Tibial artery (tissue), 4 donors: ENCODE data around the gene PASK.

ENCODE experiments used
- DNase-seq, 2 donors: peaks; one replicate each; pipeline ENCODE4 v3.0.0-alpha.2; 2019
- H3K27ac ChIP-seq, 2 donors: fragments of 200-600 bp; sonication (generic) in 1 of 2; 1 replicate in 1 of 2; 2 replicates in 1 of 2; pipeline ENCODE4 v1.5.1; 2018 to 2019; ENCODE audit warnings: mild to moderate bottlenecking in 1 of 2
- H3K27me3 ChIP-seq, 2 donors: fragments of 200-600 bp; sonication (generic) in 1 of 2; one replicate each; pipeline versions ENCODE4 v1.5.1 to v1.6.0; 2016 to 2019
- H3K36me3 ChIP-seq, 3 donors: fragments of 200-600 bp; sonication (generic) in 2 of 3; one replicate each; pipeline ENCODE4 v1.5.1; 2016 to 2019; ENCODE audit warnings: mild to moderate bottlenecking in 2 of 3
- H3K4me1 ChIP-seq, 4 donors: fragments of 200-600 bp; sonication (generic) in 2 of 4; 1 replicate in 3 of 4; 2 replicates in 1 of 4; pipeline ENCODE4 v1.5.1; 2016 to 2019
- H3K4me3 ChIP-seq, 2 donors: fragments of 200-600 bp; sonication (generic) in 1 of 2; 1 replicate in 1 of 2; 2 replicates in 1 of 2; pipeline ENCODE4 v1.5.1; 2018 to 2019; ENCODE audit warnings: mild to moderate bottlenecking in 2 of 2
- H3K9me3 ChIP-seq, 3 donors: fragments of 200-600 bp; sonication (generic) in 1 of 3; one replicate each; pipeline ENCODE4 v1.5.1; 2016 to 2019
- CTCF ChIP-seq, 2 experiments: fragments of 200-600 bp in 1 of 2; fragments of 450-650 bp in 1 of 2; IDR thresholded peaks; one replicate each; pipeline ENCODE4 v1.5.1; 2017 to 2019; ENCODE audit warnings: antibody characterized with exemption in 2 of 2, mild to moderate bottlenecking in 1 of 2, moderate library complexity in 1 of 2
- intact Hi-C: fragments of 100-400 bp; cut with DNase I; formaldehyde crosslinking; loops from one replicate; pipeline ENCODE4 v1.15.0; 2023; ENCODE audit warnings: low total_unique reads

Gene PASK

DNA sequence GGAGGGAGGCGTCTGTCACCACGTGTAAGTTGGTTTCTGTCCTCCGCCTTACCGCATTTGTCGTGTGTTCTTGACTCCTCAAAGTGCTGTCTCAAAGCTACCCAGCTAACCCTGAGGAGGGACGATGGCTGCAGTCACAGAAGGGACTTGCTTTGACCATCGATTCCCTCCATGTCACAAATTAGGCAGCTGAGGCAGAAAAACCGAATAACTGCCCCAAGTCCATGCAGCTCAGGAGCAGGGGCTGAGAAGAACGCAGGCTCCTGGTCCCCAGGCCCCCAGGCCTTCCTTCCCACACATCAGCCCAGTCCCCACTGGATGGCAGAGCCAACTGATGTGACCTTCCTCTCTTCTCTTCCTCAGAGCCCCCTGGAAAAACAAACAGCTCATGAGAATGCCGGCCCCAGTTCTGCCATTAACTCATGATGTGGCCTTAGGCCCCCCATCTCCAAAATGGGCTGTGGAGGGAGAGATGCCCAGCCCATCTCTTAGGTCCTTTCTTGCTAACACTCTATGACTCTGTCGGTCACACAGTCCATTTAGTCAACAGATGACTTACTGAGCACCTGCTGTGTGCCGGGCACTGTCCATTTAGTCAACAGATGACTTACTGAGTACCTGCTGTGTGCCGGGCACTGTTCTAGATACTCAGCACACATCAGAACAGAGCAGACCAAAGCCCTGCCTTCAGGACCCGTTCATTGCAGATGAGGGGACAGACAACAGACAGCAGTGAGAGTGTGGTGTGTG is 66.8 kb downstream of the PASK start:
- Histone ChIP-seq H3K9me3 (no peaks in the 10 kb centered on the region), H3K27ac (no peak overlapping the region), H3K4me3 (no peak overlapping the region), H3K36me3 (peaks cover 14 to 33% (median 22%) of the 10 kb centered on the region in 3 donors), H3K4me1 (no peaks in the 10 kb centered on the region), H3K27me3 (no peaks in the 10 kb centered on the region)
- TF ChIP-seq CTCF (IDR thresholded peaks at IDR 0.05): no peak
- no peak for DNase-seq
- intact Hi-C loops: no loop called here

GRCh38 chr2:241081643-241082340 is 67.5 kb downstream of the PASK start:
- DNase-seq: no peak
- intact Hi-C loops: no loop called here
- H3K27me3 ChIP-seq: no peaks in the 10 kb centered on the region
- no peaks in the 10 kb centered on the region for H3K4me1 ChIP-seq
- H3K27ac ChIP-seq: no peak overlapping the region
- peaks cover 9 to 26% (median 15%) of the 10 kb centered on the region in 3 donors for H3K36me3 ChIP-seq
- H3K9me3 ChIP-seq: no peaks in the 10 kb centered on the region
- no peak overlapping the region for H3K4me3 ChIP-seq
- no peak for TF ChIP-seq CTCF (IDR thresholded peaks at IDR 0.05)

GRCh38 chr2:241081190-241081642 is 68.1 kb downstream of the PASK start:
- H3K27ac ChIP-seq: no peak overlapping the region
- no peaks in the 10 kb centered on the region for H3K27me3 ChIP-seq
- H3K4me3 ChIP-seq: no peak overlapping the region
- intact Hi-C loops: no loop called here
- no peaks in the 10 kb centered on the region for H3K9me3 ChIP-seq
- no peak for TF ChIP-seq CTCF (IDR thresholded peaks at IDR 0.05)
- H3K4me1 ChIP-seq: no peaks in the 10 kb centered on the region
- H3K36me3 ChIP-seq: peaks cover 3 to 20% (median 9%) of the 10 kb centered on the region in 3 donors
- no peak for DNase-seq

- intact Hi-C loops: no loop called here
- no peak for TF ChIP-seq CTCF (IDR thresholded peaks at IDR 0.05)
Observed at GRCh38 chr2:241080405-241081189, 68.7 kb downstream of the PASK start.

GRCh38 chr2:241074901-241075540 is 74.3 kb downstream of the PASK start:
- TF ChIP-seq CTCF (IDR thresholded peaks at IDR 0.05): no peak
- Histone ChIP-seq H3K4me3 (no peak overlapping the region), H3K9me3 (no peaks in the 10 kb centered on the region), H3K27ac (no peak overlapping the region), H3K27me3 (no peaks in the 10 kb centered on the region), H3K36me3 (peaks cover 7 to 55% (median 44%) of the 10 kb centered on the region in 3 donors), H3K4me1 (no peaks in the 10 kb centered on the region)
- DNase-seq: no peak
- intact Hi-C loops: no loop called here

More at GRCh38 chr2:241080405-241081189, 68.7 kb downstream of the PASK start:
- Histone ChIP-seq H3K36me3 (peaks cover 0 to 14% (median 4%) of the 10 kb centered on the region in 3 donors), H3K9me3 (no peaks in the 10 kb centered on the region), H3K4me1 (no peaks in the 10 kb centered on the region), H3K4me3 (no peak overlapping the region), H3K27me3 (no peaks in the 10 kb centered on the region), H3K27ac (no peak overlapping the region)
- DNase-seq: no peak
